ENCODE results near the gene GNAS.

DNA sequence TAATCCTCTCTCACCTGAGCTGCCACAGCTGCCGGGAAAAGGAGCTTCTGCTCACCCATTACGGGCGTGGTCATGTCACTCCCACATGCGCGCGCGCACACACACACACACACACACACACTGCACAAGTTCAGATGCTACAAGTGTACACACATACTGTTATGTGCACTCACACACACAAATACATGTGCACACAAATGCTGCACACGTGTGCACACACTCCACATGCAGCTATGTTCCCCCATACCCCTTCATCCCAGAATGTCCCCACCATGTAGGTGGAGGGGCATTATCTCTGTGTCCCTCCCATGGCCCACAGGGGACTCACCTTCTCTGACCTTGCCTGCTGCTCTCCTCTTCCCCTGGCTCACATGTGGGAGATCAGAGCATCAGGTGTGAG lies 39.1 kb upstream of the GNAS start:
- TF ChIP-seq, protein P1, sequence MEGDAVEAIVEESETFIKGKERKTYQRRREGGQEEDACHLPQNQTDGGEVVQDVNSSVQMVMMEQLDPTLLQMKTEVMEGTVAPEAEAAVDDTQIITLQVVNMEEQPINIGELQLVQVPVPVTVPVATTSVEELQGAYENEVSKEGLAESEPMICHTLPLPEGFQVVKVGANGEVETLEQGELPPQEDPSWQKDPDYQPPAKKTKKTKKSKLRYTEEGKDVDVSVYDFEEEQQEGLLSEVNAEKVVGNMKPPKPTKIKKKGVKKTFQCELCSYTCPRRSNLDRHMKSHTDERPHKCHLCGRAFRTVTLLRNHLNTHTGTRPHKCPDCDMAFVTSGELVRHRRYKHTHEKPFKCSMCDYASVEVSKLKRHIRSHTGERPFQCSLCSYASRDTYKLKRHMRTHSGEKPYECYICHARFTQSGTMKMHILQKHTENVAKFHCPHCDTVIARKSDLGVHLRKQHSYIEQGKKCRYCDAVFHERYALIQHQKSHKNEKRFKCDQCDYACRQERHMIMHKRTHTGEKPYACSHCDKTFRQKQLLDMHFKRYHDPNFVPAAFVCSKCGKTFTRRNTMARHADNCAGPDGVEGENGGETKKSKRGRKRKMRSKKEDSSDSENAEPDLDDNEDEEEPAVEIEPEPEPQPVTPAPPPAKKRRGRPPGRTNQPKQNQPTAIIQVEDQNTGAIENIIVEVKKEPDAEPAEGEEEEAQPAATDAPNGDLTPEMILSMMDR (IDR thresholded peaks at IDR 0.05; ENCODE audit: insufficient read depth, low read depth, low read length), result no peak
- no peak for TF ChIP-seq EZH2 (IDR thresholded peaks at IDR 0.05; ENCODE audit: insufficient read depth, low read length)
